ENCODE results near the gene NAGA. TPM values are rescaled to one million over a fixed set of nuclear protein-coding genes. Genes with fewer than 3 reads are reported as not detected.
"Not testable (repeated sequence)": the region's sequence is repeated elsewhere in the genome, so short reads cannot be mapped to it uniquely, and the experiment has no call there.

The NAGA gene
- total RNA-seq, 2 experiments from 2014 or later: 33.7 to 35.0 TPM

DNA sequence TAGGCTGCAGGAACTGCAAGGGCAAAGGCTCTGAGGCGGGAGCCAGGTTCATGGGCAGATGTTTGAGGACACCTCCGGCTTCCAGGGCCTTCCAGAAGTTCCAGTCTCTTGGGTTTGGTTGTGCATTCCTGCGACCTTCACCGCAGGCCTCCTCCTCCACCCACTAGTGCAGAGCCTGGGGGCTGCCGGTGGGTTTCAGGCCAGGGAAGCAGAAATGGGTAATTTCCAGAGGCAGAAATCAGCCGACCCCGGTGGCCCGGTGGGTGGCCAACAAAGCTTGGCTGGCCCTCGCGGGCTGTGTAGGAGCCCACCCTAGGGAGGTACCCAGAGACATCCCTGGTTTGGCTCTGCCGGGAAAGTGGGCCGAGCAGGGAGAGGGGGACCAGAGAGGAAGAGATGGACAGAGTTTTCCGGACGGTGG is 3.0 kb upstream of the NAGA start:
- no peaks in the 10 kb centered on the region for H3K27me3 Mint-ChIP-seq
- POLR2A ChIA-PET: interaction anchor here (1.0 kb wide), 1 partner anchor 17 kb away, joined by 3 read pairs; the partner anchor contains the start of gene NDUFA6

GRCh38 chr22:42072606-42073330 is 2.2 kb upstream of the NAGA start:
- H3K27me3 Mint-ChIP-seq: no peaks in the 10 kb centered on the region
- H3K9me3 Mint-ChIP-seq: no peaks in the 10 kb centered on the region
- H3K4me3 Mint-ChIP-seq: peak overlapping the region; percentile 65
- ChIA-PET CTCF (no interaction called here), POLR2A (no interaction called here)
- peaks cover 19% of the 10 kb centered on the region for H3K36me3 Mint-ChIP-seq (ENCODE audit: low read depth)
- peak overlapping the region; percentile 58 for H3K27ac Mint-ChIP-seq
- no peak for DNase-seq
- peaks cover 51% of the 10 kb centered on the region for H3K4me1 Mint-ChIP-seq

More for the DNA sequence above, 3.0 kb upstream of the NAGA start:
- H3K27ac Mint-ChIP-seq: peak overlapping the region; percentile 58
- no peak for DNase-seq
- peak overlapping the region; percentile 65 for H3K4me3 Mint-ChIP-seq
- CTCF ChIA-PET: no interaction called here
- peaks cover 10% of the 10 kb centered on the region for H3K36me3 Mint-ChIP-seq (ENCODE audit: low read depth)
- peaks cover 51% of the 10 kb centered on the region for H3K4me1 Mint-ChIP-seq
- H3K9me3 Mint-ChIP-seq: no peaks in the 10 kb centered on the region

- Mint-ChIP-seq H3K27ac (peak overlapping the region; percentile 86), H3K4me1 (peaks cover 55% of the 10 kb centered on the region), H3K4me3 (peak overlapping the region; percentile 88), H3K36me3 (ENCODE audit: low read depth) (peaks cover 26% of the 10 kb centered on the region)
- H3K9me3 Mint-ChIP-seq, H3K27me3 Mint-ChIP-seq, DNase-seq: not testable (repeated sequence)
- POLR2A ChIA-PET: interaction anchor here (1.3 to 4.5 kb wide), 6 partner anchors 8 to 372 kb away, joined by 3 to 77 read pairs (median 14); partner anchors contain the start of genes NDUFA6, SMDT1 and WBP2NL
- CTCF ChIA-PET: interaction anchor here (1.2 to 1.9 kb wide), 2 partner anchors 9 to 106 kb away, joined by 4 to 7 read pairs; no protein-coding TSS in a partner anchor
Observed at GRCh38 chr22:42071508-42071907, 896 bp upstream of the NAGA start.

DNA sequence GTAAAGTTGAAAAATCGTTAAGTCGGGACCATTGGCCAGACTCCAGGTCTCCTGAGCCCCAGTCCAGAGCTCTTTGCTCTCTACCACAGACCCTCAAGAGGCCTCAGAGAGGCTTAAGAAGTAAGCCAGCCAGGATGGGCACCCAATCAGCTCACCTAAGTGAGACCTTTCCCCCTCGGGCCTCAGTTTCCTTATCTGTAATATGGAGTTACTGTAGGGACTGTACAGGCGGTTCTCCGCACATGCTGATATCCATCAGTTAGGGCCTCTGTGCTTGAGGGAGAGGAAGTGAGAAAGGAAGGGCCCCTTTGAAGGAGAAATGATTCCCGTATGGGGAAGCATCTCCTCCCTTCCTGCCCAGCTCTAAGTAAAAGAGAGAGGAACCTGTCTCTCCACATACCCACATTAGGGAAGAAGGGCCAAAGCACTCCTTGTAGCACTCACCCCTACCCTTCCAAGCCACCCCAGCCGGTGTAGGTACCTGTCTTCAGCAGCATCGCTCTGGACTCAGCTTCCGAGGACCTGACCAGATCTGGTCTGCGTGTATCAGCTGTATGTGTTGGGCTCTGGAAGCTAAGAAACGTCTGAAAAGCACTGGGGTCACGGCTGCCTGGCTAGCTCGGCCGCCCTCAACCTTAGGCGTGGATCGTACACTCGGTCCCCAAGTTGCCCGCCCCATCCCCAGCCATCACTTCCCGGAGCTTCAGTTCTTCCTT is 653 bp downstream of the NAGA start:
- peaks cover 53% of the 10 kb centered on the region for H3K4me1 Mint-ChIP-seq
- H3K4me3 Mint-ChIP-seq: peak overlapping the region; percentile 88
- H3K27ac Mint-ChIP-seq: peak overlapping the region; percentile 86
- ChIA-PET CTCF (interaction anchor here (0.9 to 2.3 kb wide), 6 partner anchors 21 to 375 kb away, joined by 3 to 10 read pairs (median 4); partner anchors contain the start of gene NDUFA6), POLR2A (interaction anchor here (0.6 to 4.5 kb wide), 19 partner anchors 9 to 545 kb away, joined by 3 to 77 read pairs (median 4); partner anchors contain the start of genes CENPM, NDUFA6, POLDIP3 and SMDT1)
- peaks cover 37% of the 10 kb centered on the region for H3K36me3 Mint-ChIP-seq (ENCODE audit: low read depth)
- no peaks in the 10 kb centered on the region for H3K9me3 Mint-ChIP-seq
- DNase-seq: no peak
- no peaks in the 10 kb centered on the region for H3K27me3 Mint-ChIP-seq

DNA sequence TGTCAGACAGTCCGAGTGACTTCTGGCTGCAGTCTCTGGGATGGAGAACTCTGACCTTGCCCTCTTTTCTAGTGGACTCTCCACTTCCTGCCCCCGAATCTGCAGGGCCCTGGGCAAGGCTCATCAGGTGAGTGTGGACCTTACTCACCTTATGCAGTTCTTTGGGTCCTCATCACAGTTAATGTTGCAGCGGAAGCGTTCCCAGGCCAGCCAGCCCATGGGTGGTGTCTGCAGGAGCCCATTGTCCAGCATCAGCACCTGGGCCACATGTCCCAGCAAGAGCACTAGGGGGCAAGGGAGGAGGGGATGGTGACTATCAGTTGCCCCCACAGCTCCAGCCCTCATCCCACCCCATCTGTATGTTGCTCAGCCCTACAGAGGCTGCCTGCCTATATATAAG is 2.3 kb downstream of the NAGA start:
- peaks cover 48% of the 10 kb centered on the region for H3K36me3 Mint-ChIP-seq (ENCODE audit: low read depth)
- no peak for DNase-seq
- no peaks in the 10 kb centered on the region for H3K27me3 Mint-ChIP-seq
- peak overlapping the region; percentile 44 for H3K27ac Mint-ChIP-seq
- POLR2A ChIA-PET: interaction anchor here (1.0 to 4.5 kb wide), 5 partner anchors 11 to 268 kb away, joined by 3 to 77 read pairs (median 17); partner anchors contain the start of genes CCDC134, CENPM, NDUFA6 and SMDT1
- H3K4me1 Mint-ChIP-seq: peaks cover 44% of the 10 kb centered on the region
- H3K4me3 Mint-ChIP-seq: no peak overlapping the region
- no peaks in the 10 kb centered on the region for H3K9me3 Mint-ChIP-seq
- CTCF ChIA-PET: no interaction called here

DNA sequence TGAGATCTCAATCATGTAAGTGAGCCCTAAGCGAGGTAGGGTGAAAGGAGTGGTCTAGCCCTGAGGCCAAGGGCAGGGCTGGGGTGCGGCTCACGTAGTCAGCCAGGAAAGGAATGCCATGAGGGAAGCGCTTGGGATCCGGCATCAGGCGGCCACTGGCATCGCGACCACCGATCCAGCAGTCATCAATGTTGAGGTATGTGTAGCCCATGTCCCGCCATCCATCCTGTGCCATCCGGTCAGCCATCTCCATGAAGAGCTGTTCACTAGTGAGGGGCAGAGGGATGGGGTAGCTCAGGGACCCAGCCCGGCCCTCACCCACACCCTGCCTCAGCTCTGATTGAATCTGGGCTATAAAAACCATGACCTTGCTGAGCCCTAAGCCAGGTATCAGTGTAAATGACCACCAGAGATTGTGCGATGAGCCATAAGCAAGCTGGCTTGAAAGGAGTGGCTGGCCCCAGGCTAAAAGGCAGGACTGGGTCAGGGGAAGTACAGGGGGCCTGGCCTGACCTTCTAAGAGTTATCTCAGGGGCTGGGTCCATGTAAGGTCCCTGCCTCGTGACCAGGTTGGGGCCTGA is 2.9 kb downstream of the NAGA start:
- ChIA-PET POLR2A (interaction anchor here (1.1 to 4.5 kb wide), 2 partner anchors 23 to 268 kb away, joined by 3 to 55 read pairs; partner anchors contain the start of genes CCDC134 and NDUFA6), CTCF (no interaction called here)
- no peak overlapping the region for H3K4me3 Mint-ChIP-seq
- no peak for DNase-seq
- H3K9me3 Mint-ChIP-seq: no peaks in the 10 kb centered on the region
- H3K27me3 Mint-ChIP-seq: no peaks in the 10 kb centered on the region
- no peak overlapping the region for H3K27ac Mint-ChIP-seq
- H3K36me3 Mint-ChIP-seq (ENCODE audit: low read depth): peaks cover 53% of the 10 kb centered on the region
- peaks cover 39% of the 10 kb centered on the region for H3K4me1 Mint-ChIP-seq

DNA sequence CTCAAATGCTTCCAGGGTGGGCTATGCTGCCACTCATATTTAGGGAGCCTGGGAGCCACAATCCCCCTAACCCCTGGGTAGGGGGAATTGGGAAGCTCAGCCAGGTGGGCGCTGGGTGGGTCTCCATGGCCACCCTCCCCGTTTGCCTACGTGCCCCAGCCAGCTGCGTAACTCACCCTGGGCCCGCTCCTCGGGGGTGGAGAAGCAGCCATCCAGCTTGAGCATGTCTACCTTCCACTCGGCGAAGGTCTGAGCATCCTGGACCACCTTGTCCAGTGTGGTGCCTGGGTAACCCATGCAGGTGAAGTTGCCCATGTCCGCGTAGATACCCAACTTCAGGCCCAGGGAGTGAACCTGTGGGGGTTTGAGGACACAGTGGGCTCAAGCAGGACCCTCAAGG is 3.7 kb downstream of the NAGA start:
- H3K36me3 Mint-ChIP-seq (ENCODE audit: low read depth): peaks cover 61% of the 10 kb centered on the region
- no peak for DNase-seq
- H3K27me3 Mint-ChIP-seq: no peaks in the 10 kb centered on the region
- no peaks in the 10 kb centered on the region for H3K9me3 Mint-ChIP-seq
- POLR2A ChIA-PET: no interaction called here
- no peak overlapping the region for H3K4me3 Mint-ChIP-seq
- no peak overlapping the region for H3K27ac Mint-ChIP-seq
- CTCF ChIA-PET: no interaction called here
- H3K4me1 Mint-ChIP-seq: peaks cover 34% of the 10 kb centered on the region

DNA sequence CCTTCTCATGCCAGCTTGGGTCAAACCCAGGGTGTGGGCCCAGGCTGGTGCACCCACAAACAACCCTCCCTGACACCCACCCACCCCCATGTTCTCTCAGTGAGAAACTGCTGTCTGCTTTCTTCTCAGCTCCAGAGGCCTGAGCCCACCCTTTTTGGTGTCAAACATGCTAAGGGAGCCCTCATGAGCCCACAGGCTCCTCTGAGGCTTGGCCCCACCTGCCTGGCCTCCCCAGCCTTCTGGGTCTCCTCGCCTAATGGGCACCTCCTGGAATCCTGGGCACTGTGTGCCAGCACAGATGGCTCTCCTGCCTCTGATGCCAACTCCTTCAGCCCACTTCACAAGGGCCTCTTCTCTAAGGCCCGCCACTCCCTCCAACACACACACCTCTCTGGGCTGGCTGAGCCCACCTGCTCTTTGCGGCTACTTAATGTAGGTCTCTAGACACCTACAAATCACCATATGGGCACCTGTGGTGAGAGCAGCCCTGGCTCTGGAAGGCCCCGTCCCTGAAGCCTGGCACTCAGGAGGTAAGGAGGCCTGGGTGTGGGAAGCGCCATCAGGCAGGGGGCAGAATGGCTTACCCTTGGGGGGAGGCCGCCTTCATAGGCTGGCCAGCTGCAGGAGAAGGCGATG is 4.4 kb downstream of the NAGA start:
- peaks cover 28% of the 10 kb centered on the region for H3K4me1 Mint-ChIP-seq
- ChIA-PET CTCF (no interaction called here), POLR2A (no interaction called here)
- no peak for DNase-seq
- peaks cover 68% of the 10 kb centered on the region for H3K36me3 Mint-ChIP-seq (ENCODE audit: low read depth)
- H3K4me3 Mint-ChIP-seq: no peak overlapping the region
- no peaks in the 10 kb centered on the region for H3K27me3 Mint-ChIP-seq
- no peak overlapping the region for H3K27ac Mint-ChIP-seq
- H3K9me3 Mint-ChIP-seq: no peaks in the 10 kb centered on the region

GRCh38 chr22:42065438-42066125 is 5.0 kb downstream of the NAGA start:
- ChIA-PET CTCF (no interaction called here), POLR2A (interaction anchor here (1.0 to 1.4 kb wide), 2 partner anchors 15 to 23 kb away, joined by 3 to 4 read pairs; no protein-coding TSS in a partner anchor)
- Mint-ChIP-seq H3K9me3 (no peaks in the 10 kb centered on the region), H3K36me3 (ENCODE audit: low read depth) (peaks cover 75% of the 10 kb centered on the region), H3K4me3 (no peak overlapping the region), H3K27me3 (no peaks in the 10 kb centered on the region), H3K27ac (no peak overlapping the region), H3K4me1 (peaks cover 25% of the 10 kb centered on the region)
- no peak for DNase-seq

GRCh38 chr22:42064629-42065028 is 6.0 kb downstream of the NAGA start:
- Mint-ChIP-seq H3K9me3 (no peaks in the 10 kb centered on the region), H3K4me3 (no peak overlapping the region), H3K4me1 (peaks cover 18% of the 10 kb centered on the region), H3K27me3 (no peaks in the 10 kb centered on the region), H3K36me3 (ENCODE audit: low read depth) (peaks cover 84% of the 10 kb centered on the region), H3K27ac (no peak overlapping the region)
- no peak for DNase-seq
- CTCF ChIA-PET: no interaction called here
- POLR2A ChIA-PET: interaction anchor here (0.8 to 1.4 kb wide), 3 partner anchors 16 to 33 kb away, joined by 3 to 4 read pairs (median 3); no protein-coding TSS in a partner anchor

- Mint-ChIP-seq H3K4me3 (no peak overlapping the region), H3K9me3 (peaks cover 6% of the 10 kb centered on the region), H3K4me1 (peaks cover 6% of the 10 kb centered on the region), H3K27ac (no peak overlapping the region), H3K27me3 (no peaks in the 10 kb centered on the region), H3K36me3 (ENCODE audit: low read depth) (peaks cover 89% of the 10 kb centered on the region)
- DNase-seq: no peak
- POLR2A ChIA-PET: no interaction called here
- CTCF ChIA-PET: no interaction called here
Observed at GRCh38 chr22:42062506-42063170, 8.0 kb downstream of the NAGA start.

GRCh38 chr22:42061041-42061440 is 9.6 kb downstream of the NAGA start:
- peaks cover 85% of the 10 kb centered on the region for H3K36me3 Mint-ChIP-seq (ENCODE audit: low read depth)
- no peak overlapping the region for H3K27ac Mint-ChIP-seq
- no peak for DNase-seq
- no peak overlapping the region for H3K4me3 Mint-ChIP-seq
- ChIA-PET POLR2A (interaction anchor here (0.5 to 2.2 kb wide), 2 partner anchors 9 to 222 kb away, joined by 3 to 7 read pairs; no protein-coding TSS in a partner anchor), CTCF (no interaction called here)
- no peaks in the 10 kb centered on the region for H3K27me3 Mint-ChIP-seq
- peaks cover 2% of the 10 kb centered on the region for H3K4me1 Mint-ChIP-seq
- H3K9me3 Mint-ChIP-seq: peaks cover 15% of the 10 kb centered on the region
